HG02870 (cell line): ENCODE results near the gene XIRP2.

Experiments
- ATAC-seq: cut with Tn5 transposase; IDR thresholded peaks from one replicate; pipeline ENCODE4 v1.9.1; 2021; ENCODE audit warnings: mild to moderate bottlenecking, moderate library complexity; ENCODE audit not compliant: unreplicated experiment

XIRP2 gene

DNA sequence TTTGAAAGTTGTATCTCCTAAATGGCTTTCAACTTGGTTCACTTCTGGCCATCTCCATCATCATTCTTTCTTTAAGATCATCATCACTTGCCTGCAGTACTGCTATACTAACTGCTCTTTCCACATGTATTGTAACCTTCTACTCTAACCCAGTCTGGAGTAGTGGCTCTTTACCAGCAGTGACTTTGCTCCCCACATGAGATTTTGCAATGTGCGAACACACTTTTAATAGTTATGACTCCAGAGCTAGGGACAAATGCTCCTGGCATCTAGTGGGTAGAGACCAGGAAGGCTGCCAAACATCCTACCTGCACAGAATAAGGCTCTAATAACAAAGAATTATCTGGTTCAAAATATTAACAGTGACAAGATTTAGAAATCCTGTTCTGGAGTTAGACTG, 243.8 kb downstream of the XIRP2 start:
- no peak for ATAC-seq

DNA sequence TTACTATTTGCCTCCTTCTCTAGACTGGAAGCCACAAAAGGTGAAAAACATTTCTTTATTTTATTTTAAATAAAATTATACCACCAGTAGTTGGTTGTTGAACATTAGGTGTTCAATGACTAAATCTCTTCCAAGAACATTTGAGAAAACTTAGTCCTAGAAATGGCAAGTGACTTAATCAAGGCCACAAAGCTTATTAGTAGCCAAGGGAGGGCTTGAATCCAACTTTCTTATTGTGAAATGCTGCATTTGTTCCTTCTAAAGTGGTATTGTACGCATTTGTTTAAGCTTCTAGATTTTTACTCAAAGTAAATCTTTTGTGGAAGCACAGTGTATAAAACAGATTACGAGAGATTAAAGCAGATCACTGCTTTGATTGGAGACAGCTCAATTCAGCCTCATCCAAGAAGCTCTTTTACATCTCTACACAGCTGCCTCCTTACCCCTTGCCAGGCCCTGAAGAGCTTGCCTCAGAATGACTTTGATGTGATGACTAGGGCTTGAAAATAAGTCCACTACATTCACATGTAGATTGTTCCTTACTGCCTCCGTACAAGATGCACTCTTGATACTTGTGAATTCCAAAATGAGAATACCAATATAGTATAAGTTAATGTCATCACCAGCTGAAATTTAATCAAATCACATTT, 244.8 kb downstream of the XIRP2 start:
- ATAC-seq: no peak

DNA sequence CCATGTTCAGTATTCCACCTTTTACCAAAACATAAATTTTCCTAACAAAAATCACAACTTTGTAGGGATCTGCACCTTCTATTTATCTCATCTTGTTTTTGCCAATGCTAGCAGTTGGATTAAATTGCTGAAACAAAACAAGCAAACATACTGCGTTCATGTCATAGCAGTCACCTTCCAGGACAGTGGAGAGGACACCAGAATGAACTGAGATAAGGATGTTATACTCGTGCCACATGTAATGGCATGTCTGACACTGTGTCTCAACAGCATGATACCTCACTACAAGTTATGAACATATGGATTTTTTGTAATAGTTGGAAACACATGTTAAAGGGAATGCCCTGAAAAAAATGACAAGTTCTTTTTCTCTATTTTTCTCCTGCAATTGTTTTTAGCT, 245.3 kb downstream of the XIRP2 start:
- ATAC-seq: no peak

DNA sequence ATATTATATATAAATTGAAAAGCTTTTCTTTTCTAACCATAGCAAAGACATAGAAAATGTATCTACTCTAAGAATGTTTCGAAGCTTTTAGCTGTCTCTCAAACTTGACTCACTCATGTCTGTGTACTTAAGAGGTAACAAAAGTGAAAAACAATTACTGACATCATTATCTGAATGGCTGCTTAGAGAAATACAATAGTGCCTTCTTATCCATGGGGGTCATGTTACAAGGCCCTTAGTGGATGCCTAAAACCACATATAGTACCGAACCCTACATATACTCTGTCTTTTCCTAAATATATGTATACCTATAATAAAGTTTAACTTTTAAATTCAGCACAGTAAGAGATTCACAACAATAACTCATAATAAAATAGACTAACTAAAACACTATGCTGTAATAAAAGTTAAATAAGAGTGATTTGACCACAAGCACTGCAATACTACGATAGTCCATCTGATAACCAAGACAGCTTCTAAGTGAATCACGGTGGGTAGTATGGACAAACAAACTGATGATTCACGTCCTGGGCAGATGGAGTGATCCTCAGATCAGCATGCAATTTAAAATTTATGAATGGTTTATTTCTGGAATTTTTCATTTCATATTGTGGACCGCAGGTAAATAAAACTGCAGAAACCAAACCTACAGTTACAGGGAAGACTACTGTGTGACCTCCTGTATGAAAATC, 246.2 kb downstream of the XIRP2 start:
- ATAC-seq: no peak

DNA sequence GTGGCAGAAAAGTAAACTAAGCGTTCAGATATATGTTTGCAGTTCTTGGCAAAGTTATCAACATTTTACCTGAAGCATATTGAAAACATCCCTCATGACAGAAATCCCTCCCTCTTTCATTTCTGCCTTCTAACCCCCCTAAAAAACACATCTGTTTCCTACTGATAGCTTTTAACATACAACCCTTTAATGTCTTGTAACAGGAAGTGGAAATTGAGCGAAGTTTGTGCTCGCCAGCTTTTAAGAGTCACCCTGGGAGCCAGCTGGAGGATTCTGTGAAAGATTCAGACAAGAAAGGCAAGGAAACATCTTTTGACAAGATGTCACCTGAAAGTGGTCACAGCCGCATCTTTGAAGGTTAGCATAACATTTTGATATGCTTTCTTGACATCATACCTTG, 247.4 kb downstream of the XIRP2 start:
- ATAC-seq: no peak

DNA sequence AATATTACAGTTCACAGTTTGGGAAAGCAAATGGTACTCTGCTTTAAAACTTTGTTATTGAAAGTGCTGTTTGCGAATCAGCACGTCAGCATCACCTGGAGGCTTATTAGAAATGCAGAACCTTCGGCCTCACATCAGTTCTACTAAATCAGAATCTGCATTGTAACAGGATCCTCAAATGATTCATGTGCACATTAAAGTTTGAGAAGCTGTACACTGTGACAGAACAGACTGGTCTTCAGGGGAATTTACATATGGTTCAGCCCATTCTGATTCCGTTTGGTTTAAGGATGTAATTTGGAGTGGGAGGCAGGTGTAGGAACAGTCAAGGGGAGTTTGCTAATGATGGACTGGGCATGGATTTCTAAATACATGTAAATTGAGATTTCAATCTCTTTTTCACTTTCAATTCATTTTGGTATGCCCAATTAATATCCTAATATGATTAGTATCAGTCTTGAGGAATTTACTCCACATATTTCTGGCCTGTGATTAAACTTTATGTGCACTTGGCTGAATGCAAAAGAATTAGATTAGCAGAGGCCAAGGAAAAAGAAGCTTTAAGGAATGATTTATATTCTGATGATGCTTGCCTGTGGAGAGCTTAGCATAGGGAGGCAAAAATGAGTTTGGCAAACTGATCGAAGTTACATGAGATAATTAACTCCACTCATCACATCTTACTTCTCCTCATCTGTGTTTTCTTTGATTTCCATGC, 248.8 kb downstream of the XIRP2 start:
- ATAC-seq: no peak

DNA sequence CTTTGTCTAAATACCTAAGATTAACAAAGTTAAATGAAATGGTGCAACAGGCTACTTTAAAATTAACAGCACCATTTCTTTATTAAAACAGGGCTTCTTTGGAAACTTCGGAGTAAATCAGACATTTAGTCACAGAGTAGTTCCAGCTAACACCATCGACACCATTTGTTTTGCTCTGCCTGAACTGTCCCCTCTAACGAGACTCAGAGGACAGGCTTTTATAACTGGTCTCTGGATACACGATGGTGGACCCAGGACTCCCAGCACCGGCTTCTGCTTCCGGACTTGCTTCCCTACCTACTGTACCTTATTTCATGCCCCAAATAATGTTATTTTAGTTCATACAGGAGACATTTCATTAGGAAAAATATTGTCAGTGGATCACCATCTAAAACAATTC, 252.1 kb downstream of the XIRP2 start:
- ATAC-seq: no peak

DNA sequence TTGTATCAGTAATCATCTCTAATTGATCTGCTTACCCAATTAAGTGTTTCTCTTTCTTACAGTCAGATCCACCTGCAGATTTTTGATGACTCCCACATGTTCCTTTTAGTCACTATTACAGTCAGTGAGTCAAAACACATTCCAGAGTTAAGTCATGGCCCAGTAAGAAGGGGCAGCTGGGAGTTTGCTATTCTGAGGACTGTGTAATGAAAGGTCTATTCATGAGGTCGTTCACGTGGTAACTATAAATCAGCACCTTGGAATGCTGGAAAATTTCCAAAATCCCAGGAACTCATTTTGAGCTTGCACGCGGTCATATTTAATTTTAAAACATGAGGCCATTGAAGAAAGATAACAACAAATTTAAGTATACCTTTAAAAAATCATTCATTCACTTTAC, 252.5 kb downstream of the XIRP2 start:
- ATAC-seq: no peak

DNA sequence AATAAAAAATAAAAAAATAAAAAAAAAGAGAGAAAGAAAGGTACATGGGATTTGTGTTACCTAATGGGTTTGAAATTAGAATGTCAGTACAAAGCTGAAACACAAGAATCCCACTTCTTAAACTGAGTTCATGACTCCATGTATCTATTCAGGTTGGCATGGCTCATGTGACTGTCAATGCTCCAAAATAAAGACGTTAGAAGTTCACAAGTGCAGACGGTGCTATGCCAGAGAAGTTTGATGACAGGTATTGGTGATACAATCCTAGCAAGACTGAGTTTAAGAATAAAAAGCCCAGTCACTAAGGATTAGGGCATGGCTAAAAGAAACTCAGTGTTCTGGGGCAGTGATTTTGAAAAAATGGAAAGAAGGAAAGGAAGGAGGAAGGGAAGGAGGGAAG, 254.3 kb downstream of the XIRP2 start:
- no peak for ATAC-seq

DNA sequence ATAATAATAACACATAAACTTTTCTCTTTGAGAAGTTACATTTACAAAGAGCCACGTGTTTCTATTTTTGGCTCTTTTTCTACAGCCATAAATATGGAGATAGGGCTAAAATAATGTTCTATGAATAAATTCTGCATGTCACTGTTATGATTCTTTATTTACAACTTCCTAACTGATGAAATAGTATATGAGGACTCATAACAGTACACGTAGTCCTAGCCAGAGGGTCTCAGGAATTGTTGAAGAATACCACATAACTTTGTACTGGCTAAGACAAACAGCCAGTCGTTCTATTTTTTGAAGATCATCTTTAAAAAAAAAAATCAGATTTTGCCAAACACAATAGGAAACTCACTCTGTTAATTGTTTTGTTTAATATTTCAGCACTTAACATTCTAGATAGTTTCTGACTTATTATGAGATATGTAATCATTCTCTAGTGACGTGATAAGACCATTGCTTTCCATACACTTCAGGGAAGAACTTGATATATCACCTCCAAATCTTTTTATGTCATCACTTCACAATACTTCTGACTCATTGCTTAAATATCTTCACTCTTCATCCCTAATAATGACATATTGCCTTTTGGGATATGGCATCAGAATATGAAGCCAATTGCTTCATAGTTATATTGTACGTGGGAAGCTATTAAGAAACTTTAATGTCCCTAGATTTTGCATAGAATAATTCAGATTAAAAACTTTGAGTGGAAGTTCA, 256.1 kb downstream of the XIRP2 start:
- ATAC-seq: no peak

DNA sequence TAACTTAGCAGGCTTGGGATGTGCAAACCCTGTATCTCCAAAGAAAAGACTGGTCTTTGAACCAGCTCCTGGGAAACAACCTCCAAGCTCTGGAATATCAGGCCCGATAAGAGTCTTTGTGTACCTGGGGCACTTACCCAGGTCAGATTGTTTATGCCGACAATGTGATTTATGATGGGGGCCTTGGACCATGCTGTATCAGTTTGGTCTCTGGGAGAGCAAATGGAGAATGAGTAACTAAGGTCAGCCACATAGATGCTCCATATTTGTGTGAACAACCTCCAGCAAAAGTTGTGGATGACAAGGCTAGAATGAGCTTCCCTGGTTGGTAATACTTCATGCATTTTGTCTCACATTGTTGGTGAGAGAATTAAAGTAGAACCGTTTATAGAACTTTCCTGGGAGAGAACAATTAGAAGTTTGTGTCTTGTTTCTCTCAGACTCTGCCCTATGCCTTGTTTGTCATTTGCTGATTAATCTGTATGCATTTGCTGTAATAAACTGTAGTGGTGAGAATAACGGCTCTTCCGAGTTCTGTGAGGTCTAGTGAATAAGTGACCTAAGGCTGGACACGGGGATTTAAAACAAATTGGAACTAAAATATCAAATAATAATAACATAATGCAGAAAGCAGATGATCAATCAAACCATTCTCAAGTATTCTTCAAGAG, 259.1 kb downstream of the XIRP2 start:
- no peak for ATAC-seq

DNA sequence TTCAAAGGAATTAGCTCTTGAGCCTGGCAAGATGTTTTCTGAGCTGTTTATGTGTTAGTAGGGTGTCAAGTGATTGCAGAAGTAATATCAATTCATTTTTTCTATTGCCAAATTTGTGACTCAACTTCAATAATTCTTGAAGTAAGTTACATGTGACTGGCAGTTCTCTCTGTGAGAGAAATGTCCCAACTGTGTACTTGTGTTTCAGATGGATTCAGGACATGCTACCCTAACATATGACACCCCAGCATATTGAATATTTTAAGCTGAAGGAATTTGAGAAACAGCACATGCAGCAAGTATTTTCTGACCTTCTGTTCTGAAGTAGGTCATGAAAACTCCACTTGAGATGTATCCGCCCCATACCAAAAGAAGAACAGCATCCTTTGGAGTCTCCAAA, 263.6 kb downstream of the XIRP2 start:
- no peak for ATAC-seq

DNA sequence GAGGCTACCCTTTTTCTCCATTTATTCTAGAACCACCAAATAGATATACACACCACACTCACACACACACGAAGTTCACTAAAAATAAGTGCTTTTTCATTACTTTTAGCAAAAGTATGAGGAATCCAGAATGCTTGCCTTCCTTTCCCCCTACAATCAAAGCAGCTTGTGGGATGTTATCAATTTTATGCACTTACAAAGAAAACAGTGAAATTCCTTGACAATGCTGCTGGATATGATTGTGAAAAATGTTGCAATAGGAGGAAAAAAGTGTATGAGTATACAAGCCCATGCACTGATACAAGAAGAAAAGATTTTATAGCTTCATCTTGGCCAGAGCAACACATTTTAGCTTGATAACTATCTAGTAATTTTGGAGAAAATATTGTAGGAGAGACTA, 269.2 kb downstream of the XIRP2 start:
- ATAC-seq: no peak

DNA sequence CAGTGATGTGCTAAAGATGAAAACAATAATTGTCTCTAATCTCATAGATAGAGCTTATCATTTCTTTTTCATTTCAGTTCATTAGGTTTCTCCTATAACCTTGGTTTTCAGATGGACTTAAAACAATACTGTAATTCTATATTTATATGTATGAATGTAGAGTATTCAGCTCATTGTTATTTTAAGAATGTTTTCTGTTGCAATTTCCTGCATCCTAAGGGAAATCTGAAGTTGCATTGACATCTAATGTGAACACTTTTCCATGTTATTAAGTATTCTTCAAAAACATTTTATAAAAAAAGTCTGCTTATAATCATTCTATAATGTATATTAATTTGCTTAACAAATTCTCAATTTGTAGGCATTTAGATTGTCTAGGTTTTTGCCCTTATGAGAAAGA, 288.9 kb downstream of the XIRP2 start:
- no peak for ATAC-seq

DNA sequence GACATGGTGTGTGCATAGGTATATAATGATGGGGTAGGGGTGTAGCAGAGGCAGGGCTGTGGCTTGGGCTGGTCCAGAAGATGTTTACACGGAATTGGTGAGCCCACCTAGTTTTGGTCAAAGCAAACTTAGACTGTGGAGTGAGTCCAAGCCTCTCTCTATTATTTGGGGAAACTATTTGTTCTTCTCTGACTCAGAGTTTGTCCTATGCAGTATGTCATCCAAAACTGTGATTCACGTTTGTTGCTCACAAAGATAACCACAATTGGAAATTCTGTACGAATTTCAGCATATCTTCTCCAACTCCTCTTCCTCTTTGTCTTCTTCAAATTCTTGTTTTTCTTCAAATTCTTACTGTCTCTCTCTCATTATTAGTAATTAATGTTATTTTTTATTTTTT, 292.9 kb downstream of the XIRP2 start:
- ATAC-seq: no peak

DNA sequence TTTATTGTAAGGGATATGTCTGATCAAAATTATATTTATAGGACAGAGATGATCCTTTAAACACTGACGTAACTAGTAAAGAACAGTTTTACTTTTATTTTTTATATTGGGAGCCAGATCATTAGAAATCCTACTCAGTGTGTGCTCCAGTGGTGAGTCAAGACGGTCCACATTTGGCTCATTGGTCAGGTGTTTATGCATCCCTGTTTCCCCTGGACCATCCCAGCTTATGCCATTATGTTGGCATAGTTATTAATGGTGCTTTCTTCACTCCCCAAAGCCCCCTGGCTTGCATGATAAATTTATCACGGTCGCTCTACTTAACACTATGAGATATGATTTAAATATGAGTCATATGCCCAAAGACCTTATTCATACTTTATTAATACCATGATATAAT, 293.4 kb downstream of the XIRP2 start:
- no peak for ATAC-seq

DNA sequence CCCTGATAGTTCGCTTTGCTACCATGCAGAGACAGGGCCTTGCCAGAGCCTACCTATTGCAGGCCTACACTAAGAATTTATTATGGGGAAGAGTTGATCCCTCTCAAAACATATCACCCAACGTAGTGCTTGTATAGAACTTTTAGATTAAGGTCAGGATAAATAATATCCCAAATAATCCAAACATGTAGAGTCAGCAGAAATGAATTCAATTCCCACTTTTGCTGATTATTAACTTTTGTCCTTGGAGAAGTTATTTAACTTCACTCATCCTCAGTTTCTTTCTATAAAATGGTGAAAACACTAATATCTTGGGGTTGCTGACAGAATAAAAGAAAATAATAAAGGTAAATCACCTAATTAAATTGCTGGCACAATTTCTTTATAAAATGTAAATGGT, 294.1 kb downstream of the XIRP2 start:
- no peak for ATAC-seq

DNA sequence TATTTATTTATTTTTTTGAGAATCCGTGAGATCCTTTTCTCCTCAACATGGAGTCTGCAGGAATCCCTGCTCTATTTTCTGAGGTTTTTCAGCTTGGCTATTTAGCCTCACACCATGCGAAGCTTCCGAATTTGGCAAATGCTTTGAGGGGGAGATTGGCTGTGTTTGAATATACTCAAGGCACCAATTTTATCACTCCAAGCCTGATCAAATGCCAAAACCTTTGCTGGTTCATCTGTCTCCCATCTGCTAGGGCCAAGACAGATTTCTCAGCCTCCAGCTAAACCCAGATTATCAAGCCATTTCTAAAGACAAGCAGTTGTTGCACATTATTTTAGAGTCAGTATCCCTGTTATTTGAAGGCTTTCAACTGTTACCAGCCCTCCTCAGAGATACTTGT, 295.7 kb downstream of the XIRP2 start:
- no peak for ATAC-seq

DNA sequence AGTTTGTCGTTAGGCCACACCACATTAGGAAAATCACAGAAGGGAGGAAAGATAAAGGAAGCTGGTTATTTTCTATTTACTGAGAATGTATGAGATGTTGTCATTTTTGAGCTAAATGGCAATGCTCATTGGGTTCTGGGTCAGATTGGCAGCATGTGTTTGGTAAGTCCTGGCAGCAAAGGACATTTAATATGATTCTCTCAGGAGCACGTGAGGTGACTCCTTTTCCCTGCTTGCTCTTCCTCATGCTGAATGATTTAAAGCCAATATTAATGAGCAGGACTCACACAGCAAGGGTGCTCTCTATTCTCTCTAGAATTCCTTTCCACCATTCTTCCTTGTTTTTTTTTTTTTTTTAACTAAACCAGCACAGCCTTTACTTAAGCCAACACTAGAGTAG, 298.2 kb downstream of the XIRP2 start:
- no peak for ATAC-seq

DNA sequence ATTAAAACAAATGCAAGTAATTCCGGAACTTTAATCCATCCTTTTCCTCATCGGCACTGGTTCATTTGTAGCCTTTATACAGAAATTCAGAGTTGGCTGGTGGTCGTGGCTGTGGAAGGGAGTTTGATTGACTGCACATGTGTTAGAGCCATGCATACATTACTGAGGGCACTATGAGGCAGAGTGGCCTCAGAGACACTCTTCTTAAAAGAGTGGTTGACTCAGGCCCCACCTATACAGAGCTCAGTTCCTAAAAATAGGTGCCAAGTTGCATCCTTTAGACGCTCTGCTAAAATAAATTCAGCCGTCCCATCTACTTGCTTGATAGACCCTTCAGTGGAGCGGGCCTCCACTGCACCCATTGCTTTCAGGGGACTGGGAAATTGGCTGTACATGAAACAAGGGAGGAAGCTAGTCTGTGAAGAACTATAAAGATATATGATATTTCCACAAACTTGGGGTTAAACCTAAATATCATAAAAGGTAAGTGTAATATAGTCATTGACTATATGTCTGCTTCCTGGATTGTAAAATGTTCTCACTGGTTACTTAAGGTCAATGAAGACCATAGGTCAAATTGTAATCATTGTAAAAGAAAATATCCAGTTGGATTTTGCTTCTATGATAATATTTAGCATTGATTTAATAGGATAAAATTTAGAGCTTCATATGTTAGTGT, 298.9 kb downstream of the XIRP2 start:
- ATAC-seq: no peak
